HL-60/S4 (cell line): ENCODE measurements around the gene SPAG16.
"Not testable (repeated sequence)": the region's sequence is repeated elsewhere in the genome, so short reads cannot be mapped to it uniquely, and the experiment has no call there.

Experiments
- in situ Hi-C: fragments of 300-500 bp; cut with MboI; formaldehyde crosslinking; loops from 2 replicates; pipeline ENCODE4 v1.14.3; 2022; ENCODE audit warnings: low sequenced_read_pairs

Gene SPAG16

GRCh38 chr2:213688133-213688532, 403.9 kb downstream of the SPAG16 start:
- in situ Hi-C loops = no loop called here

- in situ Hi-C loops = not testable (repeated sequence)
These were observed 404.6 kb downstream of the SPAG16 start for GRCh38 chr2:213688825-213689224.

- in situ Hi-C loops = no loop called here
These were observed 405.3 kb downstream of the SPAG16 start for GRCh38 chr2:213689585-213689984.

- in situ Hi-C loops = no loop called here
These were observed 407.1 kb downstream of the SPAG16 start for GRCh38 chr2:213691351-213691750.

- in situ Hi-C loops = no loop called here
These were observed 412.2 kb downstream of the SPAG16 start for GRCh38 chr2:213696442-213696841.

GRCh38 chr2:213701365-213701764, 417.1 kb downstream of the SPAG16 start:
- in situ Hi-C loops = not testable (repeated sequence)

- in situ Hi-C loops = no loop called here
These were observed 419.3 kb downstream of the SPAG16 start for GRCh38 chr2:213703406-213704098.

GRCh38 chr2:213710164-213710563, 425.9 kb downstream of the SPAG16 start:
- in situ Hi-C loops = no loop called here

- in situ Hi-C loops = not testable (repeated sequence)
These were observed 434.1 kb downstream of the SPAG16 start for GRCh38 chr2:213718411-213718810.

GRCh38 chr2:213722565-213722964, 438.3 kb downstream of the SPAG16 start:
- in situ Hi-C loops = no loop called here

GRCh38 chr2:213723041-213723560, 438.8 kb downstream of the SPAG16 start:
- in situ Hi-C loops = no loop called here

- in situ Hi-C loops = no loop called here
These were observed 439.4 kb downstream of the SPAG16 start for GRCh38 chr2:213723707-213724106.

- in situ Hi-C loops = no loop called here
These were observed 441.8 kb downstream of the SPAG16 start for GRCh38 chr2:213726101-213726500.

- in situ Hi-C loops = no loop called here
These were observed 449.6 kb downstream of the SPAG16 start for GRCh38 chr2:213733893-213734292.

- in situ Hi-C loops = no loop called here
These were observed 456.2 kb downstream of the SPAG16 start for GRCh38 chr2:213740453-213740852.

GRCh38 chr2:213751446-213751845, 467.2 kb downstream of the SPAG16 start:
- in situ Hi-C loops = no loop called here

GRCh38 chr2:213752575-213752974, 468.3 kb downstream of the SPAG16 start:
- in situ Hi-C loops = no loop called here

- in situ Hi-C loops = no loop called here
These were observed 473.3 kb downstream of the SPAG16 start for GRCh38 chr2:213757525-213757924.

GRCh38 chr2:213763354-213763753, 479.1 kb downstream of the SPAG16 start:
- in situ Hi-C loops = no loop called here

- in situ Hi-C loops = no loop called here
These were observed 479.7 kb downstream of the SPAG16 start for GRCh38 chr2:213763963-213764362.

GRCh38 chr2:213764849-213765248, 480.6 kb downstream of the SPAG16 start:
- in situ Hi-C loops = no loop called here

- in situ Hi-C loops = no loop called here
These were observed 481.8 kb downstream of the SPAG16 start for GRCh38 chr2:213766062-213766461.

- in situ Hi-C loops = no loop called here
These were observed 482.2 kb downstream of the SPAG16 start for GRCh38 chr2:213766465-213766901.
